HG03378 (cell line): ENCODE results near the gene BTBD3.
A peak's percentile ranks its signal among the peaks of the same experiment; 100 is the strongest.

ENCODE experiments used
- ATAC-seq: cut with Tn5 transposase; IDR thresholded peaks from one replicate; pipeline ENCODE4 v1.9.1; 2021; ENCODE audit warnings: mild to moderate bottlenecking, moderate library complexity; ENCODE audit not compliant: unreplicated experiment

The BTBD3 gene

DNA sequence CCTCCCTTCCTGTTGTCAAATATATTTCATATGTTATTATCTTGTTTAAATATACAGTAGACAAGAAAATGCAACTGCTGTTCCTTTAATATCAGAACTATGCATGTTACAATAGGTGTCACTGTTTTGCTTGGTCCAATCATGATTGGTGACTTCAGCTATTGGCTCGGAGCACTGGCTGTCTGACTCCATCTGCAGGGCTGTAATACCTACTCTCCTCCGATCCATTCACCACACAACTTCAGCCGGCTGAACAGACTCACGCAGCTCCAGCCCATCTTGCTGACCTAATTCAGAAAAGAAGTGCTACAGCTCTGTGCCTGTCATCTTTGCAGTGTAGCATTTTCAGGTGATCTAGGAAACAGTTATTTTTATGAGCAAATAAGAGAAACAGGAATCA, at the start of gene BTBD3:
TSS of gene BTBD3 (plus strand) at position 231 of the 400 bp plus-strand sequence. CDS start 383 bp downstream, outside the sequence.
- ATAC-seq, result peak; percentile 79

DNA sequence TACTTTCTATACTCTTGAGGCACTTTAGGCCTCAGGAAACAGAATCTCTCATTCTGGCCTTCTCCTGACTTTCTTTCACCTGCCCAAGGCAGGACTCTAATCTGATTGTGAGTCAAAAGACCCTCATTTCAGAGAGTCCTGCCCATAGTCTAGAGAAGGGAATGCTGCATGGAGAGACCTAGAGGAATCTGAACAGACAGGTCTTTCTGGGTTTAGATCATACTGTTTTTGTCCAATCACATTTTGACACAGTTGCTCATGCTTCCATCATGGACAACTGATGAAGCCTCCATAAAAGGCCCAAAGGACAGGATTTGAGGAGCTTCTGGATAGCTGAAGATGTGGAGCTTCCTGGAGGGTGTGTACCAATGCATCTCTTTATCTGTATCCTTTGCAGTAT, 48.1 kb upstream of the BTBD3 start:
- ATAC-seq, result no peak

GRCh38 chr20:11870411-11870810, 47.3 kb upstream of the BTBD3 start:
- no peak for ATAC-seq

DNA sequence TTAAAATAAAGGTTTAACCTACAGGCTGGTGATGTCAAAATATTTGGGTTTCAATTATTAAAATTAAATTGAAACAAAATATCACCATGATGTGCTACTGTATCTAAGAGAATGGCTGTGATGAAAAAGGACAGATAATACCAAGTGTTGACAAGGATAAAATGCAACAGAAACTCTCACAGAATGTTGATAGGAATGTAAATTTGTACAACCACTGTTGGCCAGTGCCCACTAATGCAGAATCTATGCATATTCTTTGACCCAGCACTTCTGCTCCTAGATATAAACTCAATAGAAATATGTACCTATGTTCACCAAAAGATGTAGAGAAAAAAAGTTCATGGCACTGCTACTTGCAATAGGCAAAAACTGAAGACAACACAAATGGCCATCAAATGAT, 41.1 kb upstream of the BTBD3 start:
- ATAC-seq, result no peak

GRCh38 chr20:11880680-11881079, 37.0 kb upstream of the BTBD3 start:
- ATAC-seq, result no peak

- ATAC-seq, result no peak
Observed at GRCh38 chr20:11881449-11881848, 36.2 kb upstream of the BTBD3 start.

DNA sequence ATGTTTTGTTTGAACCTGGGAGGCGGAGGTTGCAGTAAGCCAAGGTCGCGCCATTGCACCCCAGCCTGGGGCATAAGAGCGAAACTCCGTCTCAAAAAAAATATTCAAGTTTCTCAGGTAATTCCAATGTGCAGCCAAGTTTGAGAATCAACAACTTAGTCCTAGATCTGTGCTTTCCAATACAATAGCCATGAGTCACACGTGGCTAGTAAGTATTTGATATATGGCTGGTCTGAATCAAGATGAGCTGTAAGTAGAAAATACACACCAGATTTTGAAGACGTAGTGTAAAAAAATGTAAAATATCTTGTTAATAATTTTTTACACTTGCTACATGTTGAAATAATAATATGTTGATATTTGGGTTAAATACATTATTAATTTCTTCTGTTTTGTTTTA, 35.0 kb upstream of the BTBD3 start:
- no peak for ATAC-seq

DNA sequence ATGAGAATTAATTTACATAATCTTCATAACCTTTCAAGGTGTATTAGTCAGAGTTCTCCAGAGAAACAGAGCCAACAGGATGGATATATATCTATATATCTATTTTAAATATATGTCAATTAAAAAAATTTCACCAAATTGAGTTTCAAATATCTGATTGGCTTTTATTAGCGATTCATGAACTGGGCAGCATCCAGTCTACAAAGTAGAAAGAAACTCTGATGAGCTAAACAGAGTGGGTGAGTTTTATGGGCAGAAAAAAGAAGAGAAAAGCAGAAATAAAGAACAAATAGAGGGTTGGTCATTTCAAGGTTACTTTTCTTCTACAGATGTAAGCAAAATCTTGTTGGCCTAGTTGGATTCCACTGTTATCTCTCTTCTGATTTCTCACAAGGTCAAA, 29.0 kb upstream of the BTBD3 start:
- ATAC-seq, result no peak

- no peak for ATAC-seq
Observed at GRCh38 chr20:11890331-11891076, 27.2 kb upstream of the BTBD3 start.

- ATAC-seq, result no peak
Observed at GRCh38 chr20:11891077-11891775, 26.5 kb upstream of the BTBD3 start.

DNA sequence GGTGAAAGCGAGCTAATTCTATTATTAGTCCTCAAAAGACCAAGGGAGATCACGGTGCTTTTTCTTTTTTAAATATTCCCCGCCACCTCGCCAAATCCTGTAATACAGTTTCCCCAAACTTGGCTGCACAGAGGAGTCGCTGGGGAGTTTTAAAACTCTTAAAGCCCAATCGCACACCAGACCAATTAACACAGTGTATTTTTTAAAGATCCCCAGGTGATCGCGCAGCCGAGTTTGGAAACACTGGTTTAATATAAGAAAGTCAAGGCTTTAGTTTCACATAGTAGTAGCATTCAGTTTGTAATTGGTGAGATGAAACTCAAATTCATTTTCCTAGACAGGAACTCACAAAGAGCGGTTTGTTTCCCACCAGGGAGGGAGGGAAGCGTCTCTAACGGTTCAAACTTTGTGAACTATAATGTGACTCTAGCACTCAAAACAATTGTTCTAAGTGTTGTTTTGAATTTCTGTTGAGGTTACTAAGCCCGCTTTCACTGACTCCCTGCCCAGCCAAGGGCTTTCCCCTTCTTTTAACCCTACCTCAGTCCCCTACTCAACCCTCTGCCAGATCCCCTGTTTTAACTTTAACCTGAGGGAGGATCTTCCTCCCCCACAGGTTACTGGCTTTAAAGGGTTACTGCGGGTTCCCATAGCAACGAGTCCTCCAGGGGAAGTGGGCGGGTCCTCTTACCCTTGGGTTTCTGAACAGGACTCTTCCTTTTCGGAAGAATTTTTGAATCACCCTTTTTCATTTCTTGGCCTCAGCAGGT, 25.7 kb upstream of the BTBD3 start:
- ATAC-seq, result peak; percentile 54

DNA sequence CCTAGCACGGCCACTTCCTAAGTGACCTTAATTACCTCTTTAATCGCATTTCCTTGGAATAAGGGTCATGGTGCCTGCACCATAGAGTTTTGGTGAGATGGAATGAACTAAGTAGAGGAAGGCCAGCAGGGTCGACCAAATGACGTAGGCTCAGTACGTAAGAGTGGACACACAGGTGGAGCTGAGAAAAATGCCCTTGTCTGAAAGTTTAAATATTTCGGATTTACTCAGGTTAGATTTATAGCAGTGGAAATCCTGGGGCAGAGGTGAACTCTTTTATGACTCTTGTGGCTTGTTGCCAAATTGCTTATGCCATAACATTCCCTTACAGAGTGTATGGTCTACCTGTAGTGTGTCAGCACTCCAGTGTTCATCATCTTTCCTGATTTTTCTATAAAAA, 23.6 kb upstream of the BTBD3 start:
- ATAC-seq, result no peak

DNA sequence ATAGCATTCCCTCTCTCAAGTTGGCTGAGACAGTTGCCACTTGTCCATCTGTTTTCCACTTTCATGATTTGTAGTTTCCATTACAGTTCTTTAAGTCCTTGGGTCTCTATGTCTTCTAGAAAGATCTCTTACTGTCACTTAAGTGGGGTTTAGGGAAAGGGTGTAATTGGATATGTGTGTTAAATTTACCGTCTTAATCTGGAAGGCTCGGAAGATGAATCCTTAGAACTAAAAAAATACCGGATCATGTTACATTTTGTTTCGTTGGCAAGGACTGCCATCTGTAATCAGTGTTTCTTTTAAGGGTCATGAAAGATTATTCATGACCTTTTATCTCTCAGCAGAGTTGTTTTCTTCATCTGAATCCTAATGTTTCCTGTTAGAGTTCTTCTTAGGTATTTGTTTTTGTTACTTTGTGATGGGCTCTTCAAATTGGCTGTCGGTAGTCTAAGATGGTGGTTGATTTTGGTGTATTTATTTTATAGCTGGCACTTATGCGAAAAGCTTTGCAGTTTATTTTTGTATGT, 21.8 kb upstream of the BTBD3 start:
- no peak for ATAC-seq

GRCh38 chr20:11901127-11901526, 16.6 kb upstream of the BTBD3 start:
- no peak for ATAC-seq

GRCh38 chr20:11902285-11902697, 15.4 kb upstream of the BTBD3 start:
- no peak for ATAC-seq

DNA sequence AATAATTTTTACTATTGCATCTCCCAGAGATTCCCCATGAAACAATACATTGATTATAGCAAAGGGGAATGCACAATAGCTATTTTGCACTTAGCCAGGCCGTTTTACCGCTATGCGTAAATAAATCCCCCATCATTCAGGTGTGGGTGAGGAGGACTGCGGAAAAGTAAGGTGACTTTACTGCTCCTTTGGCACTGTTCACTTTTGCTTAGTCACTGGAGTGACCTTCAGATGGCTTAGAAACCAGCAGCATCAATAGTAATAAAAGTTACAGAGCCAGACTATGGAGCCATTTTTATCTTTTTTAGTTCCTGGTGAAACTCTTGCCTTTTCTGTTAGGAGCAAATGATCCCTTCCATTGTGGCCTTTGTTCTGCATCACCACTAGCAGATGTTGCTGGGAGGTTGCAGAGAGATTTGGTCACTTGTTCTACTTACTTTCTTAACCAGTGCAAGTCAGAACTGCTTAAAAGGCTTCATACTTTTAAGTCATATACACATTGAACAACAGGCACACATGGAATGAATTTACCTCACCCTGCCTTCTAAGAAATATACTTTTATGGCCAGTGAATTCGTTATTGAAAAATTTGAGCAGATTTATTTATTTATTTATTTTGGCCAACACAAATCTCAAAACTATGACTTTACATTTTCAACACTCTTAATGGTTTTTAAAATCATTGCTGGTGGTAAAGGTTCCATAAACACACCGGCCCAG, 12.1 kb upstream of the BTBD3 start:
- no peak for ATAC-seq

- no peak for ATAC-seq
Observed at GRCh38 chr20:11906626-11907480, 10.8 kb upstream of the BTBD3 start.

DNA sequence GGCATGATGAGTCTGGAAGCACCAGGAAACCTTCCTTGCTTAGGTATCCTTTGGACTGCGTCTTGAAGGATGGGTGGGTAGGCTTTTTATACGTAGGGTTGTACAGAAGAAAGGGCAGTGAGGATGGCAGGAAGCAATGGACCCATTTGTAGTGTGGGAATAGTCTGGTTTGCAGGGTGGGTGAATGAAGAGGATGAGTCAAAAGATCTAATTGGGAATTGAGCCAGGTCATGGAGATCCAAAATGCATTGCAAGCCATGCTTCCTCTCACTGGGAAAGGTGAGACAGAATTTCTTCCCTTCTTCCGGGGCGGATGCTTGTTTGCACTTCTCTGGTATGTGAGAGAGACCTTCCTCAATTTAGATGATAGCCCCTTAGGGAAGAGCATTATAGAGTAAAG, 10.1 kb upstream of the BTBD3 start:
- no peak for ATAC-seq

- no peak for ATAC-seq
Observed at GRCh38 chr20:11912013-11912658, 5.6 kb upstream of the BTBD3 start.
